GM23248 (cell line): Measurements from ENCODE around the gene ERCC3.

ENCODE experiments used
- EZH2 ChIP-seq: fragments of 200-600 bp; sonication (generic); IDR thresholded peaks from 2 replicates; pipeline ENCODE4 v1.6.1; 2018; ENCODE audit warnings: antibody characterized with exemption, mild to moderate bottlenecking; ENCODE audit not compliant: insufficient read depth, poor library complexity, severe bottlenecking
- EZH2phosphoT487 ChIP-seq: fragments of 200-600 bp; sonication (generic); IDR thresholded peaks from 2 replicates; pipeline ENCODE4 v1.6.1; 2018; ENCODE audit warnings: antibody characterized with exemption, moderate library complexity, mild to moderate bottlenecking, low read depth; ENCODE audit not compliant: insufficient read depth

DNA sequence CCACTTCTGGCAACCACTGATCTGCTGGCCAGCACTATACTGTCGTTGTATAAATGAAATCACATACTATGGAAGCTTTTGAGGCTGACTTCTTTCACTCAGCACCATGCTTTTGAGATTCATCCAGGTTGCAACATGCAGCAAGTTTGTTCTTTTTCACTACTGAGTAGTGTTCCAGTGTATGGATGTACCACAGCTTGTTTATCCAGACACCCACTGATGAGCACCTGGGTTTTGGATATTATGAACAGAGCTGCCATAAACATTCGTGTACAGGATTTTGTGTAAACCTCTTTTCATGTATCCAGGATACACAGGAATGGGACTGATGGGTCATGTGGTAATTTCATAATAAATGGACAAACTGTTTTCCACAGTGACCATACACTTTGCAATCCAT lies 10.7 kb downstream of the ERCC3 start:
- TF ChIP-seq EZH2 (no peak), EZH2phosphoT487 (no peak)
